SK-N-SH treated with all-trans-retinoic acid at 6 μM for 48 hours (cell line): ENCODE results near the gene RGS7.

Experiments
- ATAC-seq: fragments of 200-7000 bp; cut with Tn5 transposase; 3 replicates; pipeline ENCODE4 v1.9.1; 2020; ENCODE audit warnings: mild to moderate bottlenecking, moderate library complexity
- ARNTL ChIP-seq: fragments of 450-650 bp; formaldehyde crosslinking; IDR thresholded peaks from 2 replicates; pipeline ENCODE4 v1.5.0; 2020; ENCODE audit warnings: low read depth, mild to moderate bottlenecking, moderate library complexity, borderline replicate concordance
- BACH2 ChIP-seq: fragments of 250-450 bp; sonication (Bioruptor Pico); IDR thresholded peaks from 2 replicates; pipeline ENCODE4 v1.9.0; 2021; ENCODE audit warnings: mild to moderate bottlenecking, borderline replicate concordance
- CSDC2 ChIP-seq: fragments of 250-450 bp; sonication (Bioruptor Pico); IDR thresholded peaks from 2 replicates; pipeline ENCODE4 v1.5.0; 2020; ENCODE audit warnings: mild to moderate bottlenecking, moderate library complexity
- CSRNP3 ChIP-seq: fragments of 250-450 bp; sonication (Bioruptor Pico); IDR thresholded peaks from 2 replicates; pipeline ENCODE4 v1.5.1; 2021; ENCODE audit warnings: mild to moderate bottlenecking, moderate library complexity
- ESRRG ChIP-seq: fragments of 250-450 bp; sonication (Bioruptor Pico); IDR thresholded peaks from 2 replicates; pipeline ENCODE4 v1.6.1; 2021; ENCODE audit warnings: mild to moderate bottlenecking
- GLIS3 ChIP-seq: fragments of 250-450 bp; sonication (Bioruptor Pico); IDR thresholded peaks from 2 replicates; pipeline ENCODE4 v1.5.0; 2020; ENCODE audit warnings: mild to moderate bottlenecking, moderate library complexity
- ISL1 ChIP-seq: fragments of 250-450 bp; sonication (Bioruptor Pico); IDR thresholded peaks from 2 replicates; pipeline ENCODE4 v2.1.2; 2022; ENCODE audit warnings: mild to moderate bottlenecking, moderate library complexity
- OSR1 ChIP-seq: fragments of 250-450 bp; sonication (Bioruptor Pico); IDR thresholded peaks from 2 replicates; pipeline ENCODE4 v1.8.0; 2022; ENCODE audit warnings: moderate library complexity, mild to moderate bottlenecking, inconsistent platforms
- PATZ1 ChIP-seq: fragments of 250-450 bp; sonication (Bioruptor Pico); IDR thresholded peaks from 2 replicates; pipeline ENCODE4 v1.8.0; 2020; ENCODE audit warnings: mild to moderate bottlenecking, moderate library complexity, borderline replicate concordance
- POU6F1 ChIP-seq: fragments of 250-450 bp; sonication (Bioruptor Pico); IDR thresholded peaks from 2 replicates; pipeline ENCODE4 v1.8.0; 2021; ENCODE audit warnings: low read depth, mild to moderate bottlenecking, moderate library complexity, borderline replicate concordance
- PPARA ChIP-seq: fragments of 250-450 bp; sonication (Bioruptor Pico); IDR thresholded peaks from 2 replicates; pipeline ENCODE4 v1.5.0; 2020; ENCODE audit warnings: mild to moderate bottlenecking, borderline replicate concordance
- RARB ChIP-seq: fragments of 250-450 bp; sonication (Bioruptor Pico); IDR thresholded peaks from 2 replicates; pipeline ENCODE4 v1.8.0; 2021; ENCODE audit warnings: mild to moderate bottlenecking, moderate library complexity
- SNAI2 ChIP-seq: fragments of 250-450 bp; sonication (Bioruptor Pico); IDR thresholded peaks from 2 replicates; pipeline ENCODE4 v1.5.0; 2020; ENCODE audit warnings: mild to moderate bottlenecking, moderate library complexity
- TCF4 ChIP-seq: fragments of 250-450 bp; sonication (Bioruptor Pico); IDR thresholded peaks from 2 replicates; pipeline ENCODE4 v1.8.0; 2021; ENCODE audit warnings: mild to moderate bottlenecking, moderate library complexity, borderline replicate concordance
- TOX ChIP-seq: fragments of 250-450 bp; sonication (Bioruptor Pico); IDR thresholded peaks from 2 replicates; pipeline ENCODE4 v1.8.0; 2021; ENCODE audit warnings: mild to moderate bottlenecking, moderate library complexity, borderline replicate concordance
- TSHZ2 ChIP-seq: fragments of 250-450 bp; sonication (Bioruptor Pico); IDR thresholded peaks from 2 replicates; pipeline ENCODE4 v1.5.0; 2020; ENCODE audit warnings: mild to moderate bottlenecking, moderate library complexity
- ZC3H10 ChIP-seq: fragments of 250-450 bp; sonication (Bioruptor Pico); IDR thresholded peaks from 2 replicates; pipeline ENCODE4 v1.5.1; 2021; ENCODE audit warnings: mild to moderate bottlenecking, moderate library complexity
- ZFP3 ChIP-seq: fragments of 250-450 bp; sonication (Bioruptor Pico); IDR thresholded peaks from 2 replicates; pipeline ENCODE4 v1.5.0; 2020; ENCODE audit warnings: mild to moderate bottlenecking, moderate library complexity
- ZFP30 ChIP-seq: fragments of 450-650 bp; formaldehyde crosslinking; IDR thresholded peaks from 2 replicates; pipeline ENCODE4 v1.5.0; 2022; ENCODE audit warnings: mild to moderate bottlenecking, moderate library complexity
- ZNF565 ChIP-seq: fragments of 450-650 bp; formaldehyde crosslinking; conservative IDR thresholded peaks from 2 replicates; pipeline ENCODE4 v1.5.0; 2020; ENCODE audit warnings: low read depth, mild to moderate bottlenecking, moderate library complexity
- ZNF70 ChIP-seq: fragments of 450-650 bp; formaldehyde crosslinking; IDR thresholded peaks from 2 replicates; pipeline ENCODE4 v1.5.0; 2020; ENCODE audit warnings: mild to moderate bottlenecking, moderate library complexity

RGS7 gene

GRCh38 chr1:240758296-240758695 is 598.7 kb downstream of the RGS7 start:
- TF ChIP-seq ZFP3 (CRISPR knock-in tag) (no peak), POU6F1 (CRISPR knock-in tag) (no peak), SNAI2 (CRISPR knock-in tag) (no peak), ESRRG (no peak), BACH2 (CRISPR knock-in tag) (no peak), CSRNP3 (CRISPR knock-in tag) (no peak), PPARA (CRISPR knock-in tag) (no peak), TOX (CRISPR knock-in tag) (no peak), OSR1 (CRISPR knock-in tag) (no peak), TSHZ2 (CRISPR knock-in tag) (no peak), ARNTL (CRISPR knock-in tag) (no peak), ZC3H10 (CRISPR knock-in tag) (no peak), CSDC2 (CRISPR knock-in tag) (no peak), PATZ1 (CRISPR knock-in tag) (no peak), ZNF565 (no peak), ZNF70 (CRISPR knock-in tag) (no peak), TCF4 (CRISPR knock-in tag) (no peak)

GRCh38 chr1:240747907-240748306 is 609.1 kb downstream of the RGS7 start:
- ATAC-seq, result no peak
- TF ChIP-seq CSRNP3 (CRISPR knock-in tag) (no peak), GLIS3 (CRISPR knock-in tag) (no peak), RARB (no peak), ZNF565 (no peak), ESRRG (no peak), ZFP30 (no peak), PATZ1 (CRISPR knock-in tag) (no peak)

More at GRCh38 chr1:240758296-240758695, 598.7 kb downstream of the RGS7 start:
- no peak for ATAC-seq

GRCh38 chr1:240743705-240744104 is 613.3 kb downstream of the RGS7 start:
- TF ChIP-seq POU6F1 (CRISPR knock-in tag), result no peak
- 0 out of 2 replicates have a peak, but pooled peaks have one; percentile 35 for TF ChIP-seq ZFP3 (CRISPR knock-in tag)
- peak; percentile 70 for TF ChIP-seq ISL1 (CRISPR knock-in tag)
- no peak for TF ChIP-seq ESRRG
- no peak for TF ChIP-seq ZNF565
- ATAC-seq, result no peak
